HepG2 (cell line): Measurements from ENCODE around the gene RNF213. TPM values are rescaled to one million over a fixed set of nuclear protein-coding genes. Genes with fewer than 3 reads are reported as not detected.

Experiments used
- ATAC-seq: fragments of 200-7000 bp; cut with Tn5 transposase; 3 replicates; pipeline ENCODE4 v1.9.1; 2020; ENCODE audit warnings: mild to moderate bottlenecking, moderate library complexity
- BruUV-seq: library from RNA; stranded (reverse); fragments of 400-500 nt; replicated peaks from 2 replicates; lab custom pipeline; 2021; lab: Mats Ljungman, UMichigan
- CTCF ChIA-PET: fragments of 300-600 bp; formaldehyde crosslinking; extraction: SDS; loops from one replicate; lab custom pipeline; 2021; ENCODE audit warnings: low total read pairs, inconsistent platforms, low intra/inter-chr PET ratio; lab: Yijun Ruan, JAX
- POLR2A ChIA-PET: fragments of 350-600 bp; sonication (Branson Sonifier 250); formaldehyde crosslinking; loops from one replicate; lab custom pipeline; 2020; ENCODE audit warnings: antibody characterized with exemption, inconsistent platforms; lab: Yijun Ruan, JAX
- DNase-seq: peaks from one replicate; pipeline ENCODE4 v3.0.0-alpha.2; 2015; ENCODE audit warnings: low spot score
- FAIRE-seq: peaks from 3 replicates; lab custom pipeline; 2011; peaks lifted over from hg19 to GRCh38; lab: Jason Lieb, UNC
- H2AFZ ChIP-seq: one replicate; pipeline ENCODE4 v1.6.1; 2011; ENCODE audit warnings: low read length, inconsistent platforms
- H3K27ac ChIP-seq: fragments of 300-600 bp; 3 replicates; pipeline ENCODE4 v1.8.0; 2011; ENCODE audit warnings: mixed run types, mild to moderate bottlenecking, mixed read lengths, low read length, inconsistent platforms; ENCODE audit not compliant: insufficient read depth; ENCODE audit errors: extremely low read length
- H3K27me3 ChIP-seq, 2 experiments: fragments of 200-600 bp in 1 of 2; 2 replicates in 1 of 2; 3 replicates in 1 of 2; pipeline versions ENCODE4 v1.6.0 to v1.8.0; 2011; ENCODE audit warnings: low read length in 2 of 2, mild to moderate bottlenecking in 2 of 2, moderate library complexity in 2 of 2, inconsistent platforms in 1 of 2; ENCODE audit not compliant: insufficient read depth in 2 of 2, control insufficient read depth in 1 of 2
- H3K36me3 ChIP-seq, 2 experiments: fragments of 200-600 bp in 1 of 2; replicated peaks in 1 of 2; 2 replicates in 1 of 2; 3 replicates in 1 of 2; pipeline versions ENCODE4 v1.5.1 to v1.8.0; 2011; ENCODE audit warnings: low read length in 2 of 2, inconsistent platforms in 1 of 2; ENCODE audit not compliant: insufficient read depth in 2 of 2, control insufficient read depth in 1 of 2
- H3K4me1 ChIP-seq: 2 replicates; pipeline ENCODE4 v1.5.1; 2012; ENCODE audit warnings: low read length, inconsistent platforms; ENCODE audit not compliant: insufficient read depth
- H3K4me2 ChIP-seq: 2 replicates; pipeline ENCODE4 v1.6.0; 2011; ENCODE audit warnings: low read depth, low read length, inconsistent platforms
- H3K4me3 ChIP-seq, 3 experiments: fragments of 200-600 bp in 1 of 3; sonication (generic), shearing (Covaris generic) in 1 of 3; replicated peaks in 1 of 3; 2 replicates each; pipeline ENCODE4 v1.5.1; 2011 to 2016; ENCODE audit warnings: low read length in 3 of 3, inconsistent platforms in 2 of 3, low read depth in 2 of 3, mild to moderate bottlenecking in 2 of 3, control low read depth in 1 of 3, mixed read lengths in 1 of 3; ENCODE audit not compliant: insufficient read depth in 1 of 3
- H3K79me2 ChIP-seq: one replicate; pipeline ENCODE4 v1.6.1; 2011; ENCODE audit warnings: low read length, inconsistent platforms; ENCODE audit not compliant: insufficient read depth
- H3K9ac ChIP-seq: 2 replicates; pipeline ENCODE4 v1.6.0; 2011; ENCODE audit warnings: mild to moderate bottlenecking, low read depth, low read length, inconsistent platforms; ENCODE audit not compliant: insufficient read depth
- H3K9me3 ChIP-seq: 2 replicates; pipeline ENCODE4 v1.5.1; 2012; ENCODE audit warnings: mild to moderate bottlenecking, low read length
- H4K20me1 ChIP-seq: 2 replicates; pipeline ENCODE4 v1.6.0; 2011; ENCODE audit warnings: inconsistent platforms, mild to moderate bottlenecking, low read length, moderate library complexity; ENCODE audit not compliant: insufficient read depth
- ADNP ChIP-seq: sonication (generic); formaldehyde crosslinking; IDR thresholded peaks from 2 replicates; pipeline ENCODE4 v1.4.0; 2020; ENCODE audit warnings: missing genetic modification reagents
- ATF7 ChIP-seq, 2 experiments: fragments of 450-650 bp in 1 of 2; sonication (generic) in 1 of 2; formaldehyde crosslinking in 1 of 2; IDR thresholded peaks; 2 replicates each; pipeline versions ENCODE4 v1.4.0 to v1.6.1; 2016 to 2020; ENCODE audit warnings: antibody characterized with exemption in 1 of 2, mild to moderate bottlenecking in 1 of 2, missing genetic modification reagents in 1 of 2
- GPN1 ChIP-seq: sonication (generic); formaldehyde crosslinking; IDR thresholded peaks from 2 replicates; pipeline ENCODE4 v1.5.1; 2020; ENCODE audit warnings: missing genetic modification reagents, borderline replicate concordance
- NCOA2 ChIP-seq: sonication (generic); formaldehyde crosslinking; IDR thresholded peaks from 2 replicates; pipeline ENCODE4 v1.8.0; 2022; ENCODE audit warnings: inconsistent platforms
- NFYB ChIP-seq: sonication (generic); formaldehyde crosslinking; IDR thresholded peaks from 2 replicates; pipeline ENCODE4 v1.4.0; 2020; ENCODE audit warnings: missing genetic modification reagents
- PRPF4 ChIP-seq: fragments of 200-400 bp; formaldehyde crosslinking; IDR thresholded peaks from 2 replicates; pipeline ENCODE4 v1.6.1; 2016; ENCODE audit warnings: low read length, low read depth; ENCODE audit not compliant: poor library complexity, severe bottlenecking
- SOX13 ChIP-seq, 3 experiments: fragments of 450-650 bp in 1 of 3; sonication (generic) in 1 of 3; formaldehyde crosslinking in 1 of 3; IDR thresholded peaks in 2 of 3; conservative IDR thresholded peaks in 1 of 3; 2 replicates each; pipeline versions ENCODE4 v1.5.0 to v1.6.1; 2016 to 2020; ENCODE audit warnings: antibody characterized with exemption in 1 of 3, mild to moderate bottlenecking in 1 of 3, missing compliant biosample characterization in 1 of 3, missing genetic modification reagents in 1 of 3, moderate library complexity in 1 of 3
- YEATS4 ChIP-seq: sonication (generic); formaldehyde crosslinking; IDR thresholded peaks from 2 replicates; pipeline ENCODE4 v1.4.0; 2020; ENCODE audit warnings: missing genetic modification reagents, borderline replicate concordance
- ZNF672 ChIP-seq: sonication (generic); formaldehyde crosslinking; IDR thresholded peaks from 2 replicates; pipeline ENCODE4 v1.8.1; 2022; ENCODE audit warnings: missing genetic modification reagents
- ZNF879 ChIP-seq: sonication (generic); formaldehyde crosslinking; IDR thresholded peaks from 2 replicates; pipeline ENCODE4 v1.8.1; 2023; ENCODE audit warnings: missing genetic modification reagents
- WGBS: methylation state at CpG from one replicate; pipeline ENCODE4 v1.1.6; 2017; ENCODE audit warnings: low lambda C conversion rate; 5-methylcytosine and 5-hydroxymethylcytosine counted together
- in situ Hi-C: cut with HindIII; loops from 2 replicates; pipeline ENCODE4 v1.10.0; 2017; ENCODE audit warnings: low pct_unique_long_range_greater_than_20kb; ENCODE audit not compliant: extremely low pct_ligation_motif_present
- intact Hi-C: fragments of 100-400 bp; cut with micrococcal nuclease; formaldehyde crosslinking; loops from one replicate; pipeline ENCODE4 v1.10.0; 2022; ENCODE audit not compliant: unreplicated experiment
- polyA plus RNA-seq, 8 experiments: library from polyadenylated mRNA; depleted of rRNA in 3 of 8; stranded (reverse) in 7 of 8; unstranded in 1 of 8; fragments of >200 nt; fragmentation: Illumina TruSeq in 4 of 8; extraction: Trizol in 4 of 8; gene quantifications; 2 replicates each; pipeline versions ENCODE4 v1.2.1 to v1.2.3, GENCODE V29; 2011 to 2016; ENCODE audit warnings: low read depth in 4 of 8, missing spikeins in 1 of 8, mixed read lengths in 1 of 8; ENCODE audit not compliant: insufficient read depth in 1 of 8
- total RNA-seq, 5 experiments: library from RNA; depleted of rRNA; stranded (reverse); fragments of >200 nt; fragmentation: Illumina TruSeq; extraction: Trizol; gene quantifications; 2 replicates each; pipeline ENCODE4 v1.2.3, GENCODE V29; 2016; ENCODE audit warnings: low read depth in 1 of 5
- TF ChIP-seq, protein P1 (sequence below): sonication (generic); formaldehyde crosslinking; IDR thresholded peaks from 2 replicates; pipeline ENCODE4 v1.4.0; 2020; ENCODE audit warnings: missing genetic modification reagents
- TF ChIP-seq, protein P2 (sequence below): sonication (generic); formaldehyde crosslinking; IDR thresholded peaks from 2 replicates; pipeline ENCODE4 v1.4.0; 2020; ENCODE audit warnings: missing genetic modification reagents
- TF ChIP-seq, protein P3 (sequence below): IDR thresholded peaks from 2 replicates; pipeline ENCODE4 v1.6.1; 2016; ENCODE audit warnings: mild to moderate bottlenecking

Gene RNF213
- total and polyA plus RNA-seq, 2 of the 13 experiments (the other 11 are each of a cell fraction or from before 2014, with no cell fraction given): 38.6 to 38.7 TPM

DNA sequence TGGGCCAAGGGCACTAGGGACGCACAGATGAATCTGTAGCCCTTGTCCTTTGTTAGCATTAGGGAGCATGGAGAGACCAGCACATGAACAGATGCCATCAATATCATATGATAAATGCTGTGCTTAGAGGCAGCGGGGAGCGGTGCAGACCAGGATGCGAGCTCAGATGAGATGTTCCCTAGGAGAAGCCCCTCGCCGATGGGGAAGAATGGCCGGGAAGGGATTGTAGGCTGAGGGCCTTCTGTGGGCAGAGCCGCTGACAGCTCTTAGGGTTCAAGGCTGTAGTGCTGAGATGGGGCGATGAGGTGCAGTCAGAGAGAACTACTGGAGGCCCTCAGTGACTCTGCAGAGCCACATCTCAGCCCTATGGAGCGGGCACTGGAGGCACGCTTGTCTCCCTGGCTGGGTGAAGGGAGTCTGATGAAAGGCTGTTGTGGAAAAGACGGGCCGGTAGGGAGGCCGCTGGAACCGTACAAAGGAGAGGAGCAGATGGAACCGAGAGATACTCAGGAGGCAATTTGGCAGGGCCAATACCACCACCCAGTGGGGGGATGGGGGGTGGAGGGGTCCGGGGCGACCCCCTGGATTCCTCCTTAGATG, 88.0 kb downstream of the RNF213 start:
- H2AFZ ChIP-seq: no peak overlapping the region
- no peak for ATAC-seq
- no peak overlapping the region for H3K4me2 ChIP-seq
- H3K4me1 ChIP-seq: no peaks in the 10 kb centered on the region
- no peak overlapping the region for H3K27ac ChIP-seq
- in situ Hi-C loops: no loop called here
- ChIA-PET CTCF (no interaction called here), POLR2A (no interaction called here)
- 97% methylated on average over 18 of the region's 18 CpGs for WGBS
- no peaks in the 10 kb centered on the region for H3K9me3 ChIP-seq
- no TSS peak for BruUV-seq
- no peaks in the 10 kb centered on the region for H4K20me1 ChIP-seq
- no peak overlapping the region for H3K9ac ChIP-seq
- no peaks in the 10 kb centered on the region for H3K79me2 ChIP-seq
- intact Hi-C loops: no loop called here
- H3K4me3 ChIP-seq: no peak overlapping the region
- H3K36me3 ChIP-seq: peaks cover 52 to 84% of the 10 kb centered on the region in 2 experiments
- DNase-seq: no peak
- FAIRE-seq: no peak
- no peaks in the 10 kb centered on the region for H3K27me3 ChIP-seq
- no peak for TF ChIP-seq YEATS4
- TF ChIP-seq PRPF4: no peak
- TF ChIP-seq, protein P1, sequence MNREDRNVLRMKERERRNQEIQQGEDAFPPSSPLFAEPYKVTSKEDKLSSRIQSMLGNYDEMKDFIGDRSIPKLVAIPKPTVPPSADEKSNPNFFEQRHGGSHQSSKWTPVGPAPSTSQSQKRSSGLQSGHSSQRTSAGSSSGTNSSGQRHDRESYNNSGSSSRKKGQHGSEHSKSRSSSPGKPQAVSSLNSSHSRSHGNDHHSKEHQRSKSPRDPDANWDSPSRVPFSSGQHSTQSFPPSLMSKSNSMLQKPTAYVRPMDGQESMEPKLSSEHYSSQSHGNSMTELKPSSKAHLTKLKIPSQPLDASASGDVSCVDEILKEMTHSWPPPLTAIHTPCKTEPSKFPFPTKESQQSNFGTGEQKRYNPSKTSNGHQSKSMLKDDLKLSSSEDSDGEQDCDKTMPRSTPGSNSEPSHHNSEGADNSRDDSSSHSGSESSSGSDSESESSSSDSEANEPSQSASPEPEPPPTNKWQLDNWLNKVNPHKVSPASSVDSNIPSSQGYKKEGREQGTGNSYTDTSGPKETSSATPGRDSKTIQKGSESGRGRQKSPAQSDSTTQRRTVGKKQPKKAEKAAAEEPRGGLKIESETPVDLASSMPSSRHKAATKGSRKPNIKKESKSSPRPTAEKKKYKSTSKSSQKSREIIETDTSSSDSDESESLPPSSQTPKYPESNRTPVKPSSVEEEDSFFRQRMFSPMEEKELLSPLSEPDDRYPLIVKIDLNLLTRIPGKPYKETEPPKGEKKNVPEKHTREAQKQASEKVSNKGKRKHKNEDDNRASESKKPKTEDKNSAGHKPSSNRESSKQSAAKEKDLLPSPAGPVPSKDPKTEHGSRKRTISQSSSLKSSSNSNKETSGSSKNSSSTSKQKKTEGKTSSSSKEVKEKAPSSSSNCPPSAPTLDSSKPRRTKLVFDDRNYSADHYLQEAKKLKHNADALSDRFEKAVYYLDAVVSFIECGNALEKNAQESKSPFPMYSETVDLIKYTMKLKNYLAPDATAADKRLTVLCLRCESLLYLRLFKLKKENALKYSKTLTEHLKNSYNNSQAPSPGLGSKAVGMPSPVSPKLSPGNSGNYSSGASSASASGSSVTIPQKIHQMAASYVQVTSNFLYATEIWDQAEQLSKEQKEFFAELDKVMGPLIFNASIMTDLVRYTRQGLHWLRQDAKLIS (CRISPR knock-in tag): no peak
- TF ChIP-seq ATF7 (IDR thresholded peaks at IDR 0.05): no peak
- no peak for TF ChIP-seq ATF7 (CRISPR knock-in tag; IDR thresholded peaks at IDR 0.05)
- TF ChIP-seq NFYB (CRISPR knock-in tag): no peak
- TF ChIP-seq SOX13 (IDR thresholded peaks at IDR 0.05): no peak
- TF ChIP-seq SOX13 (CRISPR knock-in tag; conservative IDR thresholded peaks at IDR 0.05 in 1 of 2, IDR thresholded peaks at IDR 0.05 in 1 of 2): no peak
- TF ChIP-seq GPN1 (CRISPR knock-in tag): no peak
- TF ChIP-seq, protein P2, sequence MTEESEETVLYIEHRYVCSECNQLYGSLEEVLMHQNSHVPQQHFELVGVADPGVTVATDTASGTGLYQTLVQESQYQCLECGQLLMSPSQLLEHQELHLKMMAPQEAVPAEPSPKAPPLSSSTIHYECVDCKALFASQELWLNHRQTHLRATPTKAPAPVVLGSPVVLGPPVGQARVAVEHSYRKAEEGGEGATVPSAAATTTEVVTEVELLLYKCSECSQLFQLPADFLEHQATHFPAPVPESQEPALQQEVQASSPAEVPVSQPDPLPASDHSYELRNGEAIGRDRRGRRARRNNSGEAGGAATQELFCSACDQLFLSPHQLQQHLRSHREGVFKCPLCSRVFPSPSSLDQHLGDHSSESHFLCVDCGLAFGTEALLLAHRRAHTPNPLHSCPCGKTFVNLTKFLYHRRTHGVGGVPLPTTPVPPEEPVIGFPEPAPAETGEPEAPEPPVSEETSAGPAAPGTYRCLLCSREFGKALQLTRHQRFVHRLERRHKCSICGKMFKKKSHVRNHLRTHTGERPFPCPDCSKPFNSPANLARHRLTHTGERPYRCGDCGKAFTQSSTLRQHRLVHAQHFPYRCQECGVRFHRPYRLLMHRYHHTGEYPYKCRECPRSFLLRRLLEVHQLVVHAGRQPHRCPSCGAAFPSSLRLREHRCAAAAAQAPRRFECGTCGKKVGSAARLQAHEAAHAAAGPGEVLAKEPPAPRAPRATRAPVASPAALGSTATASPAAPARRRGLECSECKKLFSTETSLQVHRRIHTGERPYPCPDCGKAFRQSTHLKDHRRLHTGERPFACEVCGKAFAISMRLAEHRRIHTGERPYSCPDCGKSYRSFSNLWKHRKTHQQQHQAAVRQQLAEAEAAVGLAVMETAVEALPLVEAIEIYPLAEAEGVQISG (CRISPR knock-in tag): no peak
- TF ChIP-seq ZNF879: no peak
- no peak for TF ChIP-seq ADNP (CRISPR knock-in tag)
- TF ChIP-seq, protein P3, sequence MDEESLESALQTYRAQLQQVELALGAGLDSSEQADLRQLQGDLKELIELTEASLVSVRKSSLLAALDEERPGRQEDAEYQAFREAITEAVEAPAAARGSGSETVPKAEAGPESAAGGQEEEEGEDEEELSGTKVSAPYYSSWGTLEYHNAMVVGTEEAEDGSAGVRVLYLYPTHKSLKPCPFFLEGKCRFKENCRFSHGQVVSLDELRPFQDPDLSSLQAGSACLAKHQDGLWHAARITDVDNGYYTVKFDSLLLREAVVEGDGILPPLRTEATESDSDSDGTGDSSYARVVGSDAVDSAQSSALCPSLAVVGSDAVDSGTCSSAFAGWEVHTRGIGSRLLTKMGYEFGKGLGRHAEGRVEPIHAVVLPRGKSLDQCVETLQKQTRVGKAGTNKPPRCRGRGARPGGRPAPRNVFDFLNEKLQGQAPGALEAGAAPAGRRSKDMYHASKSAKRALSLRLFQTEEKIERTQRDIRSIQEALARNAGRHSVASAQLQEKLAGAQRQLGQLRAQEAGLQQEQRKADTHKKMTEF (CRISPR knock-in tag): no peak
- no peak for TF ChIP-seq ZNF672 (CRISPR knock-in tag)
- TF ChIP-seq NCOA2 (CRISPR knock-in tag): no peak
